Neural progenitor cell (in vitro differentiated cells): Measurements from ENCODE around the gene TLK2. TPM values are rescaled to one million over a fixed set of nuclear protein-coding genes. Genes with fewer than 3 reads are reported as not detected.

Source experiments
- DNase-seq: peaks from one replicate; pipeline ENCODE4 v3.0.0-alpha.2; 2016; ENCODE audit warnings: low spot score
- H2AFZ ChIP-seq: fragments of 200-600 bp; sonication (generic); replicated peaks from 2 replicates; pipeline ENCODE4 v1.6.1; 2016; ENCODE audit warnings: antibody characterized with exemption
- H3F3A ChIP-seq: fragments of 200-600 bp; sonication (generic); 2 replicates; pipeline ENCODE4 v1.6.1; 2016; ENCODE audit warnings: antibody characterized with exemption, low read depth
- H3K27ac ChIP-seq: fragments of 200-600 bp; sonication (generic); 2 replicates; pipeline ENCODE4 v1.5.1; 2016; ENCODE audit warnings: mild to moderate bottlenecking
- H3K27me3 ChIP-seq: fragments of 200-600 bp; sonication (generic); 2 replicates; pipeline ENCODE4 v1.6.1; 2016; ENCODE audit warnings: mild to moderate bottlenecking, moderate library complexity
- H3K36me3 ChIP-seq: fragments of 200-600 bp; sonication (generic); 2 replicates; pipeline ENCODE4 v1.5.1; 2016
- H3K4me1 ChIP-seq: fragments of 200-600 bp; sonication (generic); 2 replicates; pipeline ENCODE4 v1.6.1; 2016; ENCODE audit warnings: mixed run types
- H3K4me2 ChIP-seq: fragments of 200-600 bp; sonication (generic); 2 replicates; pipeline ENCODE4 v1.6.1; 2016
- H3K4me3 ChIP-seq: fragments of 200-600 bp; sonication (generic); 2 replicates; pipeline ENCODE4 v1.5.1; 2016
- H3K79me2 ChIP-seq: fragments of 200-600 bp; sonication (generic); 2 replicates; pipeline ENCODE4 v1.6.1; 2016; ENCODE audit warnings: low read depth
- H3K9ac ChIP-seq: fragments of 200-600 bp; sonication (generic); 2 replicates; pipeline ENCODE4 v1.6.1; 2016
- H3K9me3 ChIP-seq: fragments of 200-600 bp; sonication (generic); 2 replicates; pipeline ENCODE4 v1.5.1; 2016; ENCODE audit warnings: low read depth
- H4K20me1 ChIP-seq: fragments of 200-600 bp; sonication (generic); 2 replicates; pipeline ENCODE4 v1.6.1; 2016; ENCODE audit warnings: low read depth
- H3K27ac Mint-ChIP-seq: 3 replicates; pipeline ENCODE4 v1.8.0; 2021; ENCODE audit warnings: mixed read lengths
- H3K27me3 Mint-ChIP-seq: 2 replicates; pipeline ENCODE4 v1.8.0; 2022; ENCODE audit warnings: low read depth, mild to moderate bottlenecking, inconsistent platforms, moderate library complexity, mixed read lengths; ENCODE audit not compliant: insufficient read depth
- H3K36me3 Mint-ChIP-seq: 3 replicates; pipeline ENCODE4 v1.8.0; 2021; ENCODE audit warnings: mixed read lengths
- H3K4me1 Mint-ChIP-seq: 3 replicates; pipeline ENCODE4 v1.8.0; 2021; ENCODE audit warnings: mixed read lengths
- H3K4me3 Mint-ChIP-seq: 3 replicates; pipeline ENCODE4 v1.8.0; 2021; ENCODE audit warnings: mild to moderate bottlenecking, moderate library complexity, mixed read lengths
- H3K9me3 Mint-ChIP-seq: 3 replicates; pipeline ENCODE4 v1.8.0; 2020; ENCODE audit warnings: mixed read lengths
- CTCF ChIP-seq: fragments of 200-600 bp; sonication (generic); IDR thresholded peaks from 2 replicates; pipeline ENCODE4 v1.5.1; 2017; ENCODE audit warnings: antibody characterized with exemption, mild to moderate bottlenecking
- EZH2 ChIP-seq: fragments of 200-600 bp; sonication (generic); IDR thresholded peaks from 2 replicates; pipeline ENCODE4 v1.6.1; 2017; ENCODE audit warnings: antibody characterized with exemption, mild to moderate bottlenecking, moderate library complexity
- EZH2phosphoT487 ChIP-seq: fragments of 200-600 bp; sonication (generic); IDR thresholded peaks from 2 replicates; pipeline ENCODE4 v1.6.1; 2017; ENCODE audit warnings: antibody characterized with exemption
- total RNA-seq: library from RNA; depleted of rRNA; stranded (reverse); fragments of >200 nt; gene quantifications from 2 replicates; pipeline ENCODE4 v1.2.3, GENCODE V29; 2015; ENCODE audit warnings: low replicate concordance

Gene TLK2
- total RNA-seq, 1 donor from 2014 or later = 89.9 TPM

GRCh38 chr17:62653002-62653825 is 174.6 kb downstream of the TLK2 start:
- Histone ChIP-seq H2AFZ (peak overlapping the region; percentile 30), H3K4me3 (peak overlapping the region; percentile 53), H3K9ac (no peak overlapping the region), H3K4me1 (peaks cover 39% of the 10 kb centered on the region), H3F3A (peaks cover 45% of the 10 kb centered on the region), H4K20me1 (peaks cover 14% of the 10 kb centered on the region), H3K4me2 (peak overlapping the region; percentile 89), H3K36me3 (no peaks in the 10 kb centered on the region), H3K27me3 (peaks cover 11% of the 10 kb centered on the region), H3K79me2 (no peaks in the 10 kb centered on the region), H3K9me3 (no peaks in the 10 kb centered on the region), H3K27ac (peak overlapping the region; percentile 82)
- Mint-ChIP-seq H3K4me3 (peak overlapping the region; percentile 80), H3K27me3 (peaks cover 2% of the 10 kb centered on the region), H3K9me3 (peaks cover 3% of the 10 kb centered on the region), H3K36me3 (peaks cover 7% of the 10 kb centered on the region), H3K4me1 (peaks cover 65% of the 10 kb centered on the region), H3K27ac (peak overlapping the region; percentile 78)
- TF ChIP-seq EZH2phosphoT487 = no peak
- no peak for TF ChIP-seq CTCF
- TF ChIP-seq EZH2 = no peak
- peak; percentile 95 for DNase-seq

- Mint-ChIP-seq H3K27ac (peak overlapping the region; percentile 83), H3K36me3 (peaks cover 7% of the 10 kb centered on the region), H3K9me3 (peaks cover 3% of the 10 kb centered on the region), H3K4me1 (peaks cover 63% of the 10 kb centered on the region), H3K27me3 (peaks cover 2% of the 10 kb centered on the region), H3K4me3 (peak overlapping the region; percentile 80)
- Histone ChIP-seq H3F3A (peaks cover 46% of the 10 kb centered on the region), H3K36me3 (no peaks in the 10 kb centered on the region), H4K20me1 (peaks cover 14% of the 10 kb centered on the region), H3K9ac (no peak overlapping the region), H3K4me2 (peak overlapping the region; percentile 89), H3K4me1 (peaks cover 43% of the 10 kb centered on the region), H3K27me3 (peaks cover 11% of the 10 kb centered on the region), H3K9me3 (no peaks in the 10 kb centered on the region), H3K27ac (peak overlapping the region; percentile 82), H3K79me2 (no peaks in the 10 kb centered on the region), H2AFZ (no peak overlapping the region), H3K4me3 (no peak overlapping the region)
- peak; percentile 75 for DNase-seq
- TF ChIP-seq EZH2phosphoT487 (no peak), EZH2 (no peak), CTCF (no peak)
Observed at GRCh38 chr17:62653826-62654761, 175.5 kb downstream of the TLK2 start.

- H3K36me3 Mint-ChIP-seq = peaks cover 13% of the 10 kb centered on the region
- TF ChIP-seq CTCF = no peak
- H3K9me3 ChIP-seq = peaks cover 4% of the 10 kb centered on the region
- H3K27ac ChIP-seq = no peak overlapping the region
- peaks cover 46% of the 10 kb centered on the region for H3F3A ChIP-seq
- no peak for DNase-seq
- no peaks in the 10 kb centered on the region for H3K79me2 ChIP-seq
- H3K36me3 ChIP-seq = no peaks in the 10 kb centered on the region
- peaks cover 14% of the 10 kb centered on the region for H4K20me1 ChIP-seq
- H3K4me2 ChIP-seq = no peak overlapping the region
- H3K9ac ChIP-seq = no peak overlapping the region
- H2AFZ ChIP-seq = no peak overlapping the region
- H3K4me1 ChIP-seq = peaks cover 43% of the 10 kb centered on the region
- no peak overlapping the region for H3K4me3 Mint-ChIP-seq
- peaks cover 11% of the 10 kb centered on the region for H3K27me3 ChIP-seq
- H3K9me3 Mint-ChIP-seq = peaks cover 7% of the 10 kb centered on the region
- peaks cover 59% of the 10 kb centered on the region for H3K4me1 Mint-ChIP-seq
- peaks cover 2% of the 10 kb centered on the region for H3K27me3 Mint-ChIP-seq
- no peak overlapping the region for H3K27ac Mint-ChIP-seq
- no peak overlapping the region for H3K4me3 ChIP-seq
Observed at GRCh38 chr17:62655656-62656055, 177.0 kb downstream of the TLK2 start.
